Ishikawa (cell line): ENCODE data around the gene COX10.

Experiments used
- CEBPB ChIP-seq: IDR thresholded peaks from 2 replicates; pipeline ENCODE4 v1.6.1; 2012
- CREB1 ChIP-seq: IDR thresholded peaks from 2 replicates; pipeline ENCODE4 v1.6.1; 2012; ENCODE audit warnings: low read depth
- EGR1 ChIP-seq: IDR thresholded peaks from 2 replicates; pipeline ENCODE4 v1.6.1; 2012
- EP300 ChIP-seq: IDR thresholded peaks from 2 replicates; pipeline ENCODE4 v1.6.1; 2012; ENCODE audit warnings: borderline replicate concordance
- FOXM1 ChIP-seq: IDR thresholded peaks from 2 replicates; pipeline ENCODE4 v1.6.1; 2012; ENCODE audit warnings: low read depth, borderline replicate concordance
- NFIC ChIP-seq: IDR thresholded peaks from 2 replicates; pipeline ENCODE4 v1.6.1; 2012
- RAD21 ChIP-seq: IDR thresholded peaks from 2 replicates; pipeline ENCODE4 v1.6.1; 2012; ENCODE audit warnings: low read depth
- TAF1 ChIP-seq: IDR thresholded peaks from 2 replicates; pipeline ENCODE4 v1.6.1; 2012; ENCODE audit warnings: low read depth, mild to moderate bottlenecking
- TCF12 ChIP-seq: IDR thresholded peaks from 2 replicates; pipeline ENCODE4 v1.6.1; 2012; ENCODE audit warnings: low read depth
- TEAD4 ChIP-seq: IDR thresholded peaks from 2 replicates; pipeline ENCODE4 v1.6.1; 2012
- YY1 ChIP-seq: IDR thresholded peaks from 2 replicates; pipeline ENCODE4 v1.6.1; 2012; ENCODE audit warnings: low read depth
- ZBTB7A ChIP-seq: IDR thresholded peaks from 2 replicates; pipeline ENCODE4 v1.6.1; 2012; ENCODE audit warnings: low read depth
- TF ChIP-seq, protein P1 (sequence below): IDR thresholded peaks from 2 replicates; pipeline ENCODE4 v1.6.1; 2012; ENCODE audit warnings: low read depth, mild to moderate bottlenecking
- TF ChIP-seq, protein P2 (sequence below): IDR thresholded peaks from 2 replicates; pipeline ENCODE4 v1.6.1; 2012
- TF ChIP-seq, protein P3 (sequence below): IDR thresholded peaks from 2 replicates; pipeline ENCODE4 v1.6.1; 2012

COX10 gene

DNA sequence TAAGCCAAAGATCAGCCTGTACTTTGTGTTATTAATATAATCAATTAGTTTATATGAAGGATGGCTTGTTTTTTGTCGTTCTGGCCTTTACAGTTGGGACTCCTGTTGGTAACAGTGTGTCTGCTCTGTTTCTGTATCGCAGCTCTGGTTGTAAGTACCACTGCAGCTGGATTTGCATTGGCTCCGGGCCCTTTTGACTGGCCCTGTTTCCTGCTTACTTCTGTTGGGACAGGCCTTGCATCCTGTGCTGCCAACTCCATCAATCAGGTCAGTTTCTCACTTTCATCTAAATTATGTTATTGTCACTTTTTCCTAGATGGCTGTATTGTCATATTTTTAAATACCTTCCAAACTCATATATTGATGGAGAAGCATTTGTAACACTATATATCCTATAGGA lies 32.7 kb downstream of the COX10 start:
- TF ChIP-seq, protein P1, sequence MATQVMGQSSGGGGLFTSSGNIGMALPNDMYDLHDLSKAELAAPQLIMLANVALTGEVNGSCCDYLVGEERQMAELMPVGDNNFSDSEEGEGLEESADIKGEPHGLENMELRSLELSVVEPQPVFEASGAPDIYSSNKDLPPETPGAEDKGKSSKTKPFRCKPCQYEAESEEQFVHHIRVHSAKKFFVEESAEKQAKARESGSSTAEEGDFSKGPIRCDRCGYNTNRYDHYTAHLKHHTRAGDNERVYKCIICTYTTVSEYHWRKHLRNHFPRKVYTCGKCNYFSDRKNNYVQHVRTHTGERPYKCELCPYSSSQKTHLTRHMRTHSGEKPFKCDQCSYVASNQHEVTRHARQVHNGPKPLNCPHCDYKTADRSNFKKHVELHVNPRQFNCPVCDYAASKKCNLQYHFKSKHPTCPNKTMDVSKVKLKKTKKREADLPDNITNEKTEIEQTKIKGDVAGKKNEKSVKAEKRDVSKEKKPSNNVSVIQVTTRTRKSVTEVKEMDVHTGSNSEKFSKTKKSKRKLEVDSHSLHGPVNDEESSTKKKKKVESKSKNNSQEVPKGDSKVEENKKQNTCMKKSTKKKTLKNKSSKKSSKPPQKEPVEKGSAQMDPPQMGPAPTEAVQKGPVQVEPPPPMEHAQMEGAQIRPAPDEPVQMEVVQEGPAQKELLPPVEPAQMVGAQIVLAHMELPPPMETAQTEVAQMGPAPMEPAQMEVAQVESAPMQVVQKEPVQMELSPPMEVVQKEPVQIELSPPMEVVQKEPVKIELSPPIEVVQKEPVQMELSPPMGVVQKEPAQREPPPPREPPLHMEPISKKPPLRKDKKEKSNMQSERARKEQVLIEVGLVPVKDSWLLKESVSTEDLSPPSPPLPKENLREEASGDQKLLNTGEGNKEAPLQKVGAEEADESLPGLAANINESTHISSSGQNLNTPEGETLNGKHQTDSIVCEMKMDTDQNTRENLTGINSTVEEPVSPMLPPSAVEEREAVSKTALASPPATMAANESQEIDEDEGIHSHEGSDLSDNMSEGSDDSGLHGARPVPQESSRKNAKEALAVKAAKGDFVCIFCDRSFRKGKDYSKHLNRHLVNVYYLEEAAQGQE = no peak
- no peak for TF ChIP-seq TCF12
- TF ChIP-seq NFIC = no peak
- TF ChIP-seq EP300 = no peak
- TF ChIP-seq FOXM1 = no peak

DNA sequence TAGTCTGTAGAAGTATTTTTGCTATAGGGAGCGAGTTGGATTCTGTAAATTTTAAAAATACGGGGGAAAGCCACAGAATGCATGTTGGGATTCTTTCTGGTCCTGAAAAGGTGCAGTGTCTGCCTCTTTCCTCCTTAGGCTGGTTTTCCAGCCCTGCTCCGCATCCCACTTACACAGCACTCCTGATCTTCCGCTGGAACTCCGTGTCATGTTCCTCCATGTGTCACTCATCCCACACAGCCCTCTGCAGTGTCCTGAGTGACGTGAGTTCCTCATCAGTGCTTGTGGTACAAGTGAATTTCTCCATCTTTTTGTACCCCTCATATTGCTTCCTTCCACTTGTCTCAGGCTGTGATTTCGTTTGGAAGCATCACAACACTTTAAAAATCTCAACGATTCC lies 34.5 kb downstream of the COX10 start:
- no peak for TF ChIP-seq EGR1
- TF ChIP-seq, protein P2, sequence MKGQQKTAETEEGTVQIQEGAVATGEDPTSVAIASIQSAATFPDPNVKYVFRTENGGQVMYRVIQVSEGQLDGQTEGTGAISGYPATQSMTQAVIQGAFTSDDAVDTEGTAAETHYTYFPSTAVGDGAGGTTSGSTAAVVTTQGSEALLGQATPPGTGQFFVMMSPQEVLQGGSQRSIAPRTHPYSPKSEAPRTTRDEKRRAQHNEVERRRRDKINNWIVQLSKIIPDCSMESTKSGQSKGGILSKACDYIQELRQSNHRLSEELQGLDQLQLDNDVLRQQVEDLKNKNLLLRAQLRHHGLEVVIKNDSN = no peak
- no peak for TF ChIP-seq CEBPB
- TF ChIP-seq TCF12 = no peak
- no peak for TF ChIP-seq TAF1
- no peak for TF ChIP-seq EP300

DNA sequence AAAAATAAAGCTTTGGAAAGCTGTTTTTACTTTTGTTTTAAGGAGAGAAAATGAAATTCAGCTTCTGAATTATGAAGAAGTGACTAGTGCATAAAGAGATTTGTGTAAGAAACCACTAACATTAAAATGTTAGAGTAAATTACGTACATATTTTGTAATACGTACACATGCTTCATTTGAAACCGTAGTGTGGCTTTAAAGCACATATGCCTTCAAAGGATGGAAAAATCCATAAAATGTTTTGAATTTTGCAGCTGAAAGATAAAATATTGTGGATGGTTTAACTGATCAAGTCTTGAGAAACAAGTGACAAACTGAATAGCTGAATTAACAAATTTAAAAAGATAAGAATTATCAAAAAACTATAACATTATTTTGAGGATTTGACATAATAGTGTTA lies 35.4 kb downstream of the COX10 start:
- TF ChIP-seq CEBPB (no peak), FOXM1 (no peak), EP300 (no peak), YY1 (no peak), EGR1 (no peak), RAD21 (no peak), TCF12 (no peak), CREB1 (no peak), NFIC (no peak), ZBTB7A (no peak), TAF1 (no peak), TEAD4 (no peak)
- TF ChIP-seq, protein P1 = no peak
- TF ChIP-seq, protein P2 = no peak
- TF ChIP-seq, protein P3, sequence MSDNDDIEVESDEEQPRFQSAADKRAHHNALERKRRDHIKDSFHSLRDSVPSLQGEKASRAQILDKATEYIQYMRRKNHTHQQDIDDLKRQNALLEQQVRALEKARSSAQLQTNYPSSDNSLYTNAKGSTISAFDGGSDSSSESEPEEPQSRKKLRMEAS = no peak

DNA sequence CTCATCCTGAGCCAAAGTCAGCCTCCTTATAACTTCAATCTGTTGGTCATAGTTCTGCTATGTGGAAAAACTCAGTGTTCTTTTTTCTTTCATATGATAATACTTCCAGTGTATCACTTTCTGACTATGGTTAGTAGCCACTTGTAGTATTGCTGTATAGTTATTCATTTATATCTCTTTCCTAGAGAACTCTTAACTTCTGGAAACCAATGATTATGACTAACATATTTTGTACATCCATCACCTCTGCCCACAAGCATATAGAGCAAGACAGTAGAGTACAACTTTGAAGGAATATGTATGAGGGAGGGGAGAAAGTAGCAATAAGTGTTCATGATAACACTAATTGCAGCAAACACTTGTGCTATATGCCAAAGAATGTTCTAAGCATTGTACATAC lies 38.6 kb downstream of the COX10 start:
- TF ChIP-seq CREB1 = no peak
- no peak for TF ChIP-seq RAD21
- TF ChIP-seq, protein P1 = no peak
- TF ChIP-seq TCF12 = no peak
- TF ChIP-seq EGR1 = no peak
- no peak for TF ChIP-seq YY1
- TF ChIP-seq TAF1 = no peak
- no peak for TF ChIP-seq TEAD4
- TF ChIP-seq NFIC = no peak
- TF ChIP-seq EP300 = no peak
- TF ChIP-seq, protein P3 = no peak
- TF ChIP-seq ZBTB7A = no peak
- TF ChIP-seq CEBPB = no peak
- TF ChIP-seq, protein P2 = no peak
- no peak for TF ChIP-seq FOXM1

DNA sequence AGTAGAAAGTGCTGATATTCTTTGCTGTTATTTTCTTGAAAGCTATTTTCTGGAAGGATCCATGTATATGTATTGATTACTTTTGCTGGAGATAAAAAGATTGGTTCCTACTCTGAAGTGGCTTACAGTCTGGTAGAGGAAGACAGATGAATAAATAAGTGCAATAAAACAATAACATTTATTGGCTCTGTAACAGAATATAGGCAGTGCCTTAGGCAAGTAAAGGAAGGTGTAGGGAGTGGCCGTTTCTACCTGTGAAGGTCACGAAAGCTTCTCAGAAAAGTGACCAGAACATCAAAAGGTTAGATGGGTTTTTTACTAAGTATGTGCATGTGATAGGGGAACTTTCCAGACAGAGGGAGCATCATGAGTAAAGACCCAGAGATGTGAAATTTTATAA lies 43.1 kb downstream of the COX10 start:
- TF ChIP-seq EGR1 = no peak
- TF ChIP-seq, protein P3 = no peak
- no peak for TF ChIP-seq CEBPB
- no peak for TF ChIP-seq ZBTB7A
- no peak for TF ChIP-seq FOXM1
- TF ChIP-seq EP300 = no peak
- no peak for TF ChIP-seq TAF1
- TF ChIP-seq, protein P1 = no peak
- no peak for TF ChIP-seq CREB1
- no peak for TF ChIP-seq YY1
- TF ChIP-seq NFIC = no peak
- TF ChIP-seq, protein P2 = no peak
- TF ChIP-seq RAD21 = no peak
- no peak for TF ChIP-seq TCF12
